ENCODE data around the gene SELENOS.

DNA sequence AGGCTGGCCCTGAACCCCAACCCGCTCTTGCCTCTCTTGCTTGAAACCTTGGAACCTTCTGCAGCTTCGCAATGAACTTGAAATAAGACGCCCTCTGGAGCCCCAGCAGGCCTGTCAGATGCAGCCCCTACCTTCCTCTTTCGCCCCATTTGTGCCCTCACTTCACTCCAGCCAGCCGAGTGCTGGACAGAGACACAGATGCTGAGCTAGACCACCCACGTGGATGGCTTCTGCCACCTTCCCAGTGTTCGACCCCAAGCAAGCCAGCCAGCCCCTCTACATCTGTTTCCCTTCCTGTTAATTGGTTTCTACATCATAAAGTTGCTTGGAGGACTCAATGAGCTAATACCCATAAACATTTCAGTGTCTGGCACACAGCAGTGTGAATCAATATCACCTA lies 41.6 kb upstream of the SELENOS start:
- TF ChIP-seq CTCF (IDR thresholded peaks at IDR 0.05; ENCODE audit: poor library complexity) (no peak), EZH2 (IDR thresholded peaks at IDR 0.05; ENCODE audit: borderline replicate concordance) (no peak), EZH2phosphoT487 (IDR thresholded peaks at IDR 0.05; ENCODE audit: low read depth, severe bottlenecking, unreplicated experiment) (no peak)

Measured in hepatocyte (in vitro differentiated cells).